HepG2 (cell line): ENCODE results near the gene CAPN9.

Source experiments
- MTA3 ChIP-seq: sonication (generic); formaldehyde crosslinking; IDR thresholded peaks from 2 replicates; pipeline ENCODE4 v1.4.0; 2020; ENCODE audit warnings: missing genetic modification reagents
- NFRKB ChIP-seq: fragments of 450-650 bp; IDR thresholded peaks from 2 replicates; pipeline ENCODE4 v1.6.1; 2017
- POLR2A ChIP-seq, 2 experiments: IDR thresholded peaks; 2 replicates each; pipeline ENCODE4 v1.6.1; 2011; ENCODE audit warnings: low read depth in 2 of 2, low read length in 2 of 2, mild to moderate bottlenecking in 1 of 2, moderate library complexity in 1 of 2; ENCODE audit not compliant: insufficient read depth in 1 of 2
- SIN3A ChIP-seq: IDR thresholded peaks from 2 replicates; pipeline ENCODE4 v1.6.1; 2011; ENCODE audit warnings: low read depth, mild to moderate bottlenecking, control low read depth, low read length, borderline replicate concordance
- SRF ChIP-seq: IDR thresholded peaks from 2 replicates; pipeline ENCODE4 v1.6.1; 2011; ENCODE audit warnings: mild to moderate bottlenecking, low read depth, low read length, moderate library complexity
- ZNF230 ChIP-seq: sonication (generic); formaldehyde crosslinking; IDR thresholded peaks from 2 replicates; pipeline ENCODE4 v1.4.0; 2020; ENCODE audit warnings: mild to moderate bottlenecking, missing genetic modification reagents
- TF ChIP-seq, protein P1 (sequence below), 2 experiments: IDR thresholded peaks; 2 replicates each; pipeline ENCODE4 v1.6.1; 2011 to 2012; ENCODE audit warnings: low read length in 2 of 2, borderline replicate concordance in 1 of 2, low read depth in 1 of 2, mild to moderate bottlenecking in 1 of 2, moderate library complexity in 1 of 2
- TF ChIP-seq, protein P2 (sequence below): sonication (generic); formaldehyde crosslinking; IDR thresholded peaks from 2 replicates; pipeline ENCODE4 v1.5.0; 2020; ENCODE audit warnings: mild to moderate bottlenecking, missing genetic modification reagents, moderate library complexity

DNA sequence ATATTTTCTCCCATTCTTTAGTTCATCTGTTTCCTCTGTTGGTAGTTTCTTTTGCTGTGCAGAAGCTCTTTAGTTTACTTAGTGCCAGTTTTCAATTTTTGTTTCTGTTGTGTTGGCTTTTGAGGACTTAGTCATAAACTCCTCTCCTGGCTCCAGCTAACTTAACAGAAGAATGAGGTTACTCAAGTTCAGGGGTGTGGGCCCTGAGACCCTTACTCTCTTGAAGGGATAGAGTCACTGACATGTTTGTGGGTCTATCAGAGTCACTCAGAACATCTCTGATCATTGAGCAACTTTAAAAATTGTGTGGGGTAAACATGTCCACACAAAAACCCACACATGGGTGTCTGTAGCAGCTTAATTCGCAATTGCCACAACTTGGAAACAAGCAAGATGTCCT, 47.5 kb upstream of the CAPN9 start:
- no peak for TF ChIP-seq POLR2A (IDR thresholded peaks at IDR 0.05; ENCODE audit: insufficient read depth in 1 of 2, low read depth in 2 of 2, low read length in 2 of 2)
- no peak for TF ChIP-seq MTA3 (CRISPR knock-in tag)
- TF ChIP-seq, protein P1, sequence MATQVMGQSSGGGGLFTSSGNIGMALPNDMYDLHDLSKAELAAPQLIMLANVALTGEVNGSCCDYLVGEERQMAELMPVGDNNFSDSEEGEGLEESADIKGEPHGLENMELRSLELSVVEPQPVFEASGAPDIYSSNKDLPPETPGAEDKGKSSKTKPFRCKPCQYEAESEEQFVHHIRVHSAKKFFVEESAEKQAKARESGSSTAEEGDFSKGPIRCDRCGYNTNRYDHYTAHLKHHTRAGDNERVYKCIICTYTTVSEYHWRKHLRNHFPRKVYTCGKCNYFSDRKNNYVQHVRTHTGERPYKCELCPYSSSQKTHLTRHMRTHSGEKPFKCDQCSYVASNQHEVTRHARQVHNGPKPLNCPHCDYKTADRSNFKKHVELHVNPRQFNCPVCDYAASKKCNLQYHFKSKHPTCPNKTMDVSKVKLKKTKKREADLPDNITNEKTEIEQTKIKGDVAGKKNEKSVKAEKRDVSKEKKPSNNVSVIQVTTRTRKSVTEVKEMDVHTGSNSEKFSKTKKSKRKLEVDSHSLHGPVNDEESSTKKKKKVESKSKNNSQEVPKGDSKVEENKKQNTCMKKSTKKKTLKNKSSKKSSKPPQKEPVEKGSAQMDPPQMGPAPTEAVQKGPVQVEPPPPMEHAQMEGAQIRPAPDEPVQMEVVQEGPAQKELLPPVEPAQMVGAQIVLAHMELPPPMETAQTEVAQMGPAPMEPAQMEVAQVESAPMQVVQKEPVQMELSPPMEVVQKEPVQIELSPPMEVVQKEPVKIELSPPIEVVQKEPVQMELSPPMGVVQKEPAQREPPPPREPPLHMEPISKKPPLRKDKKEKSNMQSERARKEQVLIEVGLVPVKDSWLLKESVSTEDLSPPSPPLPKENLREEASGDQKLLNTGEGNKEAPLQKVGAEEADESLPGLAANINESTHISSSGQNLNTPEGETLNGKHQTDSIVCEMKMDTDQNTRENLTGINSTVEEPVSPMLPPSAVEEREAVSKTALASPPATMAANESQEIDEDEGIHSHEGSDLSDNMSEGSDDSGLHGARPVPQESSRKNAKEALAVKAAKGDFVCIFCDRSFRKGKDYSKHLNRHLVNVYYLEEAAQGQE (IDR thresholded peaks at IDR 0.05; ENCODE audit: borderline replicate concordance in 1 of 2, low read depth in 1 of 2, low read length in 2 of 2) = no peak
- TF ChIP-seq NFRKB = no peak
- no peak for TF ChIP-seq ZNF230
- TF ChIP-seq SRF = no peak
- TF ChIP-seq SIN3A = no peak
- TF ChIP-seq, protein P2, sequence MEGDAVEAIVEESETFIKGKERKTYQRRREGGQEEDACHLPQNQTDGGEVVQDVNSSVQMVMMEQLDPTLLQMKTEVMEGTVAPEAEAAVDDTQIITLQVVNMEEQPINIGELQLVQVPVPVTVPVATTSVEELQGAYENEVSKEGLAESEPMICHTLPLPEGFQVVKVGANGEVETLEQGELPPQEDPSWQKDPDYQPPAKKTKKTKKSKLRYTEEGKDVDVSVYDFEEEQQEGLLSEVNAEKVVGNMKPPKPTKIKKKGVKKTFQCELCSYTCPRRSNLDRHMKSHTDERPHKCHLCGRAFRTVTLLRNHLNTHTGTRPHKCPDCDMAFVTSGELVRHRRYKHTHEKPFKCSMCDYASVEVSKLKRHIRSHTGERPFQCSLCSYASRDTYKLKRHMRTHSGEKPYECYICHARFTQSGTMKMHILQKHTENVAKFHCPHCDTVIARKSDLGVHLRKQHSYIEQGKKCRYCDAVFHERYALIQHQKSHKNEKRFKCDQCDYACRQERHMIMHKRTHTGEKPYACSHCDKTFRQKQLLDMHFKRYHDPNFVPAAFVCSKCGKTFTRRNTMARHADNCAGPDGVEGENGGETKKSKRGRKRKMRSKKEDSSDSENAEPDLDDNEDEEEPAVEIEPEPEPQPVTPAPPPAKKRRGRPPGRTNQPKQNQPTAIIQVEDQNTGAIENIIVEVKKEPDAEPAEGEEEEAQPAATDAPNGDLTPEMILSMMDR (CRISPR knock-in tag) = no peak
